ENCODE results near the gene BICC1. TPM values are rescaled to one million over a fixed set of nuclear protein-coding genes. Genes with fewer than 3 reads are reported as not detected.

The BICC1 gene
- total RNA-seq, 4 donors from 2014 or later, result 4.7 to 29.7 (median 18.0) TPM

DNA sequence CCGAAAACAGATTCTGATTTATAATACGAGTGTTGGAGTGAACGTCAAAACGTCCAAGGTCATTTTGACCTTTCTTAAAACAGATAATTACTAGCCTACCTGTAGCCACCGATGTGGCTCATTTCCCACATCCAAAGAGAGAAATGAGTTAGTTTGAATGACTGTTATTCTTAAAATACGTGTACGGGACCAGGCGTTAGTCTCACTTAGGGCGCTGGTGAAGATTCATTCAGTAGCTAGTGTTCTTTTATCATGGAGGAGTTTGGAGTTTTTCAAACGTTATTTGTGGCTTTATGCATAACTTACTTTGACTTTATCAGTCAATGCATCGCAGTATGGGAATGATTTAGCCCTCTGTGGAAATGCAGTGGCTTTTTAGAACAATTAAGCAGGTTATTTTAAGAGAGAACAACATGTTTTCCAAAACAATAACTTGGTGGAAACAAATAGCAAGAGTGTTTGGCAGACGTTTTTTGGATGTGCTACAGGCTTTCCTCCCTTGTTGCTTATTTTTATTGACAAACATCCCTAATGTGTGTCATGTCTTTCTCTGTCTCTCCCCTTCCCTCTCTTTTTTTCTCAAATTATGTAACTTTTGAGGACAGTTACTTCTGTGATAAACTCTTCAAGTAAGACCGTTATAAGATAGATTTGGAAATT, 1.6 kb downstream of the BICC1 start:
- intact Hi-C loops (cut with DNase I; ENCODE audit: low total_unique reads) (loop anchor here (5.0 to 10.0 kb wide), 3 partner anchors 99 to 268 kb away; partner anchors contain the start of gene UBE2D1), in situ Hi-C loops (cut with MboI; ENCODE audit: low sequenced_read_pairs in 4 of 4) (loop anchor here in 1 of 4 donors (10.0 kb wide), 1 partner anchor 131 kb away; no protein-coding TSS in a partner anchor)
- no peaks in the 10 kb centered on the region for H3K27me3 ChIP-seq
- peak overlapping the region; percentile 82 to 86 (median 84) for H3K27ac ChIP-seq
- H3K4me3 ChIP-seq, result peak overlapping the region; percentile 64 to 76 (median 71)
- DNase-seq (peak in 1 of 2 donors; percentile 4), ATAC-seq (peak in 1 of 2 donors; percentile 38)
- TF ChIP-seq, protein P1, sequence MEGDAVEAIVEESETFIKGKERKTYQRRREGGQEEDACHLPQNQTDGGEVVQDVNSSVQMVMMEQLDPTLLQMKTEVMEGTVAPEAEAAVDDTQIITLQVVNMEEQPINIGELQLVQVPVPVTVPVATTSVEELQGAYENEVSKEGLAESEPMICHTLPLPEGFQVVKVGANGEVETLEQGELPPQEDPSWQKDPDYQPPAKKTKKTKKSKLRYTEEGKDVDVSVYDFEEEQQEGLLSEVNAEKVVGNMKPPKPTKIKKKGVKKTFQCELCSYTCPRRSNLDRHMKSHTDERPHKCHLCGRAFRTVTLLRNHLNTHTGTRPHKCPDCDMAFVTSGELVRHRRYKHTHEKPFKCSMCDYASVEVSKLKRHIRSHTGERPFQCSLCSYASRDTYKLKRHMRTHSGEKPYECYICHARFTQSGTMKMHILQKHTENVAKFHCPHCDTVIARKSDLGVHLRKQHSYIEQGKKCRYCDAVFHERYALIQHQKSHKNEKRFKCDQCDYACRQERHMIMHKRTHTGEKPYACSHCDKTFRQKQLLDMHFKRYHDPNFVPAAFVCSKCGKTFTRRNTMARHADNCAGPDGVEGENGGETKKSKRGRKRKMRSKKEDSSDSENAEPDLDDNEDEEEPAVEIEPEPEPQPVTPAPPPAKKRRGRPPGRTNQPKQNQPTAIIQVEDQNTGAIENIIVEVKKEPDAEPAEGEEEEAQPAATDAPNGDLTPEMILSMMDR (IDR thresholded peaks at IDR 0.05 in 4 of 5, conservative IDR thresholded peaks at IDR 0.05 in 1 of 5), result no peak
- no peak for TF ChIP-seq POLR2A (IDR thresholded peaks at IDR 0.05)
- no peaks in the 10 kb centered on the region for H3K36me3 ChIP-seq
- H3K4me1 ChIP-seq, result peaks cover 14 to 20% of the 10 kb centered on the region in 2 donors
- H3K9me3 ChIP-seq, result no peaks in the 10 kb centered on the region

DNA sequence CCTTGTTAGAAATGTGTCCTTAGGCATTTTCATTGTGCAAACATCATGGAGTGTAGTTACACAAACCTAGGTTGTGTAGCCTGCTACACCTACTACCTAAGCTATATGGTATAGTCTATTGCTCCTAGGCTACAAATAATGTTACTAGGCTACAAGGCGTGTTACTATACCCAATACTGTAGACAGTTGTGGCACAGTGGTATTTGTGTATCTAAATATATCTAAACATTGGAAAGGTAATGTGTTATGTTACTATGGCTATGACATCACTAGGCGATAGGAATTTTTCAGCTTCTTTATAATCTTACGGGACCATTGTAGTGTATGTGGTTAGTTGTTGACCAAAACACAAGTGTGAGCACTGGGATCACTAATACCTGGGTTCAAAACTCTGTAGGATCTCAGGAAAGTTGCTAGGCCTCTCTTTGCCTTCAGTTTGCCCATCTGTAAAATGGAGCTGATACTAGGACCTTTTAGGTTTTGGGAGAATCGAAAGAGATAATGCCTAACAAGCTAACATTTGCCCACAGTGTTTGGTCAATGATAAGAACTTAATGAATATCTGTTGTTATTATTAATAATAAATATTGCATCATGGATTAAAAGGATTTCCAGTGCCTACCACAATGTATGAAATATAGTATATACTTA, 2.7 kb downstream of the BICC1 start:
- ATAC-seq (no peak), DNase-seq (no peak)
- H3K4me3 ChIP-seq, result peak overlapping the region; percentile 64 to 76 (median 71)
- H3K27me3 ChIP-seq, result no peaks in the 10 kb centered on the region
- TF ChIP-seq, protein P1 (IDR thresholded peaks at IDR 0.05 in 4 of 5, conservative IDR thresholded peaks at IDR 0.05 in 1 of 5), result no peak
- TF ChIP-seq POLR2A (IDR thresholded peaks at IDR 0.05), result no peak
- H3K36me3 ChIP-seq, result no peaks in the 10 kb centered on the region
- H3K27ac ChIP-seq, result peak overlapping the region in 3 of 4 donors; percentile 83 to 86 (median 84)
- in situ Hi-C loops (cut with MboI; ENCODE audit: low sequenced_read_pairs in 4 of 4), result loop anchor here in 1 of 4 donors (10.0 kb wide), 1 partner anchor 129 kb away; no protein-coding TSS in a partner anchor
- no peaks in the 10 kb centered on the region for H3K9me3 ChIP-seq
- intact Hi-C loops (cut with DNase I; ENCODE audit: low total_unique reads), result loop anchor here (10.0 kb wide), 1 partner anchor 101 kb away; no protein-coding TSS in a partner anchor
- H3K4me1 ChIP-seq, result peaks cover 15 to 21% of the 10 kb centered on the region in 2 donors

DNA sequence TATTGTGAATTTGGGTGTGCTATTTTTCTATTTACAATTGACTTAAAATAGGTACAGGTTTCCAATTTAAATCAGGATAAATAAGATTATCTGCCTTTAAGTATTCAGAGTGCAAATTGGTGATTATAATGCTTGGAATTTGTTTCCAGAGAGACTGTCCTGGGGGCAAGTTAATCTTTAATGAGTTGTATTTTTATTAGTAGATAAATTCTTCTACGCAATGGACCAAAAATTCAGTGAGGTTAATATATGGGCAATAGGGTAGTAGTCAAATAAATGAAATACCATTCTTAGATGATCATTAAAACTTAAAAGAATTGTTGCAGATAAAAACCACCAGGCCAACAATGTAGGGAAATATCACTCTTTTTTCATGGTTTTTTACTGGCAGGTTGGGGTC, 3.4 kb downstream of the BICC1 start:
- no peak for TF ChIP-seq POLR2A (IDR thresholded peaks at IDR 0.05)
- TF ChIP-seq, protein P1 (IDR thresholded peaks at IDR 0.05 in 4 of 5, conservative IDR thresholded peaks at IDR 0.05 in 1 of 5), result no peak
- Histone ChIP-seq H3K27ac (peak overlapping the region in 1 of 4 donors; percentile 86), H3K4me3 (peak overlapping the region in 1 of 4 donors; percentile 76), H3K9me3 (no peaks in the 10 kb centered on the region), H3K27me3 (no peaks in the 10 kb centered on the region), H3K4me1 (peaks cover 15 to 21% of the 10 kb centered on the region in 2 donors), H3K36me3 (no peaks in the 10 kb centered on the region)
- in situ Hi-C loops (cut with MboI; ENCODE audit: low sequenced_read_pairs in 4 of 4), result loop anchor here in 1 of 4 donors (10.0 kb wide), 1 partner anchor 129 kb away; no protein-coding TSS in a partner anchor
- intact Hi-C loops (cut with DNase I; ENCODE audit: low total_unique reads), result loop anchor here (10.0 kb wide), 1 partner anchor 101 kb away; no protein-coding TSS in a partner anchor
- DNase-seq, result no peak
- no peak for ATAC-seq

DNA sequence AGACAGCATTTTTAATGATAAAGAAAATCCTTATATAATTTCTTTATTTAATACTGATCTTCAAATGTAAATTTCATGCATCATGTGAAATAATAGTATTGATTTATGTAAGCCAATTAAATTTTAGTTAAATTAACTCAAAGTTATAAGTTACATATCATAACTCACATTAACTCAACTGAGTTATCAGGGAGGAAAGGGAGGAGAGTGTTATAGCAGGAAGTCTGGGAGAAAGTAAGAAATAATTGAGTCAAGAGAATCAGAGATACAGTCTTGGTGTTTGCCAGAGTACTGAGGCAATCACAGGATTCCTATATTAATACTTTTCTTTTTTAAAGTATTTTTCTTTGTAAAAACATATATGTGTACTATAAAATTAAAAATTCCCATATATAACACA, 4.0 kb downstream of the BICC1 start:
- no peak overlapping the region for H3K27ac ChIP-seq
- peak overlapping the region in 1 of 4 donors; percentile 76 for H3K4me3 ChIP-seq
- no peaks in the 10 kb centered on the region for H3K27me3 ChIP-seq
- in situ Hi-C loops (cut with MboI; ENCODE audit: low sequenced_read_pairs in 4 of 4), result loop anchor here in 1 of 4 donors (10.0 kb wide), 1 partner anchor 128 kb away; no protein-coding TSS in a partner anchor
- intact Hi-C loops (cut with DNase I; ENCODE audit: low total_unique reads), result loop anchor here (10.0 kb wide), 1 partner anchor 102 kb away; no protein-coding TSS in a partner anchor
- no peaks in the 10 kb centered on the region for H3K36me3 ChIP-seq
- TF ChIP-seq POLR2A (IDR thresholded peaks at IDR 0.05), result no peak
- TF ChIP-seq, protein P1 (IDR thresholded peaks at IDR 0.05 in 4 of 5, conservative IDR thresholded peaks at IDR 0.05 in 1 of 5), result no peak
- DNase-seq (no peak), ATAC-seq (no peak)
- H3K4me1 ChIP-seq, result peaks cover 15 to 21% of the 10 kb centered on the region in 2 donors
- H3K9me3 ChIP-seq, result no peaks in the 10 kb centered on the region
